Endothelial cell (in vitro differentiated cells): ENCODE measurements around the gene TAF13. TPM values are rescaled to one million over a fixed set of nuclear protein-coding genes. Genes with fewer than 3 reads are reported as not detected.

Experiments used
- DNase-seq: peaks from one replicate; pipeline ENCODE4 v3.0.0; 2021; ENCODE audit warnings: low spot score
- H3K27ac Mint-ChIP-seq: one replicate; pipeline ENCODE4 v1.8.0; 2021; ENCODE audit warnings: mixed read lengths, inconsistent platforms; ENCODE audit not compliant: unreplicated experiment
- H3K27me3 Mint-ChIP-seq: one replicate; pipeline ENCODE4 v1.8.0; 2021; ENCODE audit warnings: mild to moderate bottlenecking, moderate library complexity, mixed read lengths, inconsistent platforms; ENCODE audit not compliant: unreplicated experiment
- H3K36me3 Mint-ChIP-seq: one replicate; pipeline ENCODE4 v1.8.0; 2021; ENCODE audit warnings: mild to moderate bottlenecking, low read depth, mixed read lengths, inconsistent platforms; ENCODE audit not compliant: unreplicated experiment
- H3K4me1 Mint-ChIP-seq: one replicate; pipeline ENCODE4 v1.8.0; 2021; ENCODE audit warnings: mild to moderate bottlenecking, mixed read lengths, inconsistent platforms; ENCODE audit not compliant: unreplicated experiment
- H3K4me3 Mint-ChIP-seq: one replicate; pipeline ENCODE4 v1.8.0; 2021; ENCODE audit warnings: mild to moderate bottlenecking, mixed read lengths, inconsistent platforms; ENCODE audit not compliant: unreplicated experiment
- H3K9me3 Mint-ChIP-seq: one replicate; pipeline ENCODE4 v1.8.0; 2021; ENCODE audit warnings: mixed read lengths, inconsistent platforms; ENCODE audit not compliant: unreplicated experiment
- long read RNA-seq: library from polyadenylated mRNA; unstranded; transcript quantifications from one replicate; pipeline ENCODE4 v2.0.0, GENCODE V29; 2020; ENCODE audit not compliant: unreplicated experiment
- total RNA-seq: library from RNA; stranded (reverse); fragmentation: NEBNext Ultra II Directional; extraction: Animal tissue kit (Norgen Biotek cat#: 25700); gene quantifications from one replicate; pipeline ENCODE4 v1.2.1, GENCODE V29; 2021; ENCODE audit not compliant: unreplicated experiment
- TF ChIP-seq, protein P1 (sequence below): fragments of 200-600 bp; sonication (generic); IDR thresholded peaks from one replicate; pipeline ENCODE4 v1.5.0; 2021; ENCODE audit warnings: antibody characterized with exemption; ENCODE audit not compliant: unreplicated experiment

The TAF13 gene, protein sequence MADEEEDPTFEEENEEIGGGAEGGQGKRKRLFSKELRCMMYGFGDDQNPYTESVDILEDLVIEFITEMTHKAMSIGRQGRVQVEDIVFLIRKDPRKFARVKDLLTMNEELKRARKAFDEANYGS
- 33.7 TPM for total RNA-seq
- long read RNA-seq, partial matches to known transcripts, result 0 of 6 reads
- long read RNA-seq, other reads (novel, unspliced or antisense), result 5 of 6 reads

DNA sequence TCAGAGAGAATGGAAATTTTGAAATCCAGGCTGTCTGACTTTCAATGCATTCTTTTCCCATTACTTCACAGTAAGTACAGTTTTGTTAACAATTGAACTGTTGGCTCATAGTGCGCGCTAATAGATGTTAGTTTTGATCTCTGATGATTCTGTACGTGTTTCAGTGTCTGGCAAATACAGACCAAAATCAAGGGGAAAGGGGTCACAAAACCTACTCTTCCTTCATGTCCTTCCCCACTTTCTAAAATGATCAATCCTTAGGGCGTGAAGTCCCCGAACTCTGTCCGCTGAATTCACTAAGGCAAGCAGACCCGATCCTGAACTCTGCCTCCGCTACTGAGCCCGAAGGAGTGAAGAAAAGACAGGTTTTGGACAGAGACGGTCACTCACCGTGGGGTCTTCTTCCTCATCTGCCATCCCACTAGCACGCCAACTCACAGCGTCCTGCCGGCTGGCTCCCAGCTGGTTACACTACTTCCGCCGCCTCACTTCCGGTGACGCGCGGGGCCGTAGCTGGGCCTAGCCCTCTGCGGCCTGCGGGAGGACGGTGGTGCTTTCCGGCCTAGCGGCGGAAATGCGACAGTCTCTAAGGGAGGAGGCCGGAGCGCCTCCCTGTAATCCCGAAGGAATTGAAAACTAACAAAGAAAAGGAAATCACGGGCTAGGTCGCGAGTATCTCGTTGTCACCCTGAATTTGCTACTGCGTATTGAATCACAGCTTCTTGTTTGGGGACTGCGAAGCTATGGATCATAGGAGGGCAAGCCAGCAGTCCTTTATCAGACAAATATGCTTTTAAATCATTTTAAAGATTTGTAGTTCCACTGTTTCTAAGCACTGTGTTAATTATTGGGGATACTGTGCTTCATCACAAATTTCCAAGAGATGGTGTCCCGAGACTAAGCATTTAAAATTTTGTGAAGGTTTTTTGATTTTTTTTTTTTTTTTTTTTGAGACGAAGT, at the start of gene TAF13:
Gene TAF13 (minus strand): TSS at position 473 of the 960 bp plus-strand sequence. CDS start 56 bp downstream, at position 417.
- H3K9me3 Mint-ChIP-seq, result no peaks in the 10 kb centered on the region
- peak within 1 kb of the TSS; percentile 98 for H3K4me3 Mint-ChIP-seq
- H3K4me1 Mint-ChIP-seq, result peaks cover 23% of the 10 kb centered on the region
- H3K36me3 Mint-ChIP-seq, result peaks cover 4% of the 10 kb centered on the region
- peak; percentile 97 for DNase-seq
- H3K27me3 Mint-ChIP-seq, result peaks cover 11% of the 10 kb centered on the region
- TF ChIP-seq, protein P1, sequence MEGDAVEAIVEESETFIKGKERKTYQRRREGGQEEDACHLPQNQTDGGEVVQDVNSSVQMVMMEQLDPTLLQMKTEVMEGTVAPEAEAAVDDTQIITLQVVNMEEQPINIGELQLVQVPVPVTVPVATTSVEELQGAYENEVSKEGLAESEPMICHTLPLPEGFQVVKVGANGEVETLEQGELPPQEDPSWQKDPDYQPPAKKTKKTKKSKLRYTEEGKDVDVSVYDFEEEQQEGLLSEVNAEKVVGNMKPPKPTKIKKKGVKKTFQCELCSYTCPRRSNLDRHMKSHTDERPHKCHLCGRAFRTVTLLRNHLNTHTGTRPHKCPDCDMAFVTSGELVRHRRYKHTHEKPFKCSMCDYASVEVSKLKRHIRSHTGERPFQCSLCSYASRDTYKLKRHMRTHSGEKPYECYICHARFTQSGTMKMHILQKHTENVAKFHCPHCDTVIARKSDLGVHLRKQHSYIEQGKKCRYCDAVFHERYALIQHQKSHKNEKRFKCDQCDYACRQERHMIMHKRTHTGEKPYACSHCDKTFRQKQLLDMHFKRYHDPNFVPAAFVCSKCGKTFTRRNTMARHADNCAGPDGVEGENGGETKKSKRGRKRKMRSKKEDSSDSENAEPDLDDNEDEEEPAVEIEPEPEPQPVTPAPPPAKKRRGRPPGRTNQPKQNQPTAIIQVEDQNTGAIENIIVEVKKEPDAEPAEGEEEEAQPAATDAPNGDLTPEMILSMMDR, result no peak
- peak within 1 kb of the TSS; percentile 100 for H3K27ac Mint-ChIP-seq

DNA sequence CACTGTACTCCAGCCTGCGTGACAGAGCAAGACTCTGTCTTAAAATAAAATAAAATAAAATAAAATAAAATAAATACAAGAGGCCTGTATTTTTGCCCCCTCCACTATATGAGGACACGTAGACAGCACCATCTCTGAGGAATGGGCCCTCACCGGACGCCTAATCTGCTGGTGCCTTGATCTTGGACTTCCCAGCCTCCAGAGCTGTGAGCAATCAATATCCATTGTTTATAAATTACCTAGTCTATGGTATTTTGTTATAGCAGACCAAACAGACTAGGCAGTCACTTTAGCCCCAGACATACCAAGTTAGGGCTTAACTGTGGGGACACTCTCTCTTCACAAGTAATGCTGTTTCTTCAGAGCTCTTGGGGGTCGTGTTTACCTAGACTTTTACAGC, 44.6 kb upstream of the TAF13 start:
- no peak overlapping the region for H3K27ac Mint-ChIP-seq
- H3K4me3 Mint-ChIP-seq, result no peak overlapping the region
- H3K9me3 Mint-ChIP-seq, result no peaks in the 10 kb centered on the region
- TF ChIP-seq, protein P1, result no peak
- H3K27me3 Mint-ChIP-seq, result peaks cover 6% of the 10 kb centered on the region
- DNase-seq, result no peak
- no peaks in the 10 kb centered on the region for H3K4me1 Mint-ChIP-seq
- H3K36me3 Mint-ChIP-seq, result no peaks in the 10 kb centered on the region

DNA sequence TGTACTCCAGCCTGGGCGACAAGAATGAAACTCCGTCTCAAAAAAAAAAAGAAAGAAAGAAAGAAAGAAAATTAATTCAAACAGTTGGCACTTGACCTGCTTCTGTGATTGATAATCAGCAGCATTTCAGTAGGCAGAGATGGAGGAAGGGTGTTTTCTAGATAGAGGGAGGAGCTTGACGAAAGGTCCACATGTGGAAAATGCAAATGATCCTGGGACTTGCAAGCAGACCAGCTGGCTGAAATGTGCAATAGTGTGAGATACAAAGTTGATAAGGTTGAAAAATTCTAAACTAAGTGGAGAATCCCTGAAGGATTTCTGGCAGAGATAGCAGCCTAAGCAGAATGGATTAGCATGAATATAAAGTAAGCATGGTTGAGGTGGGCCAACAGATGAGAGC, 42.3 kb upstream of the TAF13 start:
- TF ChIP-seq, protein P1, result no peak
- peaks cover 7% of the 10 kb centered on the region for H3K27me3 Mint-ChIP-seq
- DNase-seq, result no peak
- H3K4me3 Mint-ChIP-seq, result no peak overlapping the region
- H3K36me3 Mint-ChIP-seq, result no peaks in the 10 kb centered on the region
- H3K9me3 Mint-ChIP-seq, result no peaks in the 10 kb centered on the region
- H3K27ac Mint-ChIP-seq, result no peak overlapping the region
- peaks cover under 1% of the 10 kb centered on the region for H3K4me1 Mint-ChIP-seq

DNA sequence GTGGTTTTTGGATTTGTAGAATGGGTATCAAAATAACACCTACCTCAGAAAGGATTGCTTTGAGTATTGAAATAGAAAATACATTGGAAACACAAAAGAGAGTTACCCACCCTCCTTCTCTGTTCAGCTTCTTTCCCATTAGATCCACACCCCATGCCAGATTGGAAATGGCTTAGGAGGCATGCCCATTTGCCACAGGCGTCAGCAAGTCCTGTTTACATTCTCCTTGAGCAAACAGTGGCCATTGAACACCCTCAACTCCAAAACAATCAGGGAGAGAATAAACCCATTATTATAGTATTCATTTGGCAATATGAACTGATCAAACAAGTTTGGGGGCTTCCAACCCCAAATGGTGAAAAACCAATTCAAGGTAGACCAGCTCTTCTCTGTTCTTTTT, 40.5 kb upstream of the TAF13 start:
- H3K4me3 Mint-ChIP-seq, result no peak overlapping the region
- peaks cover 8% of the 10 kb centered on the region for H3K4me1 Mint-ChIP-seq
- TF ChIP-seq, protein P1, result no peak
- no peaks in the 10 kb centered on the region for H3K9me3 Mint-ChIP-seq
- H3K27me3 Mint-ChIP-seq, result peaks cover 11% of the 10 kb centered on the region
- H3K36me3 Mint-ChIP-seq, result no peaks in the 10 kb centered on the region
- DNase-seq, result no peak
- no peak overlapping the region for H3K27ac Mint-ChIP-seq
